SK-N-SH (cell line): Measurements from ENCODE around the gene PGGHG. TPM values are rescaled to one million over a fixed set of nuclear protein-coding genes. Genes with fewer than 3 reads are reported as not detected.

Experiments
- CTCF ChIA-PET: fragments of 300-600, 350-600 bp; formaldehyde crosslinking; extraction: SDS; loops from one replicate; lab custom pipeline; 2021; lab: Yijun Ruan, JAX
- POLR2A ChIA-PET: fragments of 350-600 bp; sonication (Branson Sonifier 250); formaldehyde crosslinking; extraction: SDS; loops from one replicate; lab custom pipeline; 2020; ENCODE audit warnings: antibody characterized with exemption, inconsistent platforms; lab: Yijun Ruan, JAX
- DNase-seq: peaks from one replicate; pipeline ENCODE4 v3.0.0; 2012
- H2AFZ ChIP-seq: fragments of 200-600 bp; sonication (generic); 2 replicates; pipeline ENCODE4 v1.8.1; 2016; ENCODE audit warnings: antibody characterized with exemption, mild to moderate bottlenecking, low read depth
- H3F3A ChIP-seq: fragments of 200-600 bp; sonication (generic); replicated peaks from 2 replicates; pipeline ENCODE3; 2016; ENCODE audit warnings: antibody characterized with exemption, mild to moderate bottlenecking; ENCODE audit not compliant: insufficient read depth
- H3K27ac ChIP-seq, 2 experiments: fragments of 200-500 bp in 1 of 2; fragments of 200-600 bp in 1 of 2; sonication (Bioruptor generic) in 1 of 2; sonication (generic), shearing (Covaris generic) in 1 of 2; 2 replicates each; pipeline versions ENCODE4 v1.5.1 to v1.6.1; 2014 to 2016; ENCODE audit warnings: low read depth in 2 of 2, inconsistent platforms in 1 of 2, low read length in 1 of 2, mild to moderate bottlenecking in 1 of 2, mixed read lengths in 1 of 2
- H3K27me3 ChIP-seq: fragments of 200-600 bp; sonication (generic), shearing (Covaris generic); 2 replicates; pipeline ENCODE4 v1.6.1; 2016; ENCODE audit warnings: mixed run types; ENCODE audit not compliant: insufficient read depth
- H3K36me3 ChIP-seq, 2 experiments: fragments of 200-500 bp in 1 of 2; fragments of 200-600 bp in 1 of 2; sonication (Bioruptor generic) in 1 of 2; sonication (generic) in 1 of 2; replicated peaks in 1 of 2; 2 replicates each; pipeline versions ENCODE3 to v1.5.1; 2014 to 2016; ENCODE audit warnings: low read length in 1 of 2, mild to moderate bottlenecking in 1 of 2; ENCODE audit not compliant: insufficient read depth in 2 of 2, control insufficient read depth in 1 of 2
- H3K4me1 ChIP-seq, 2 experiments: fragments of 200-500 bp in 1 of 2; fragments of 200-600 bp in 1 of 2; sonication (Bioruptor generic) in 1 of 2; sonication (generic), shearing (Covaris generic) in 1 of 2; 2 replicates each; pipeline versions ENCODE4 v1.5.1 to v1.6.1; 2014 to 2016; ENCODE audit warnings: low read depth in 1 of 2, low read length in 1 of 2, mixed run types in 1 of 2; ENCODE audit not compliant: insufficient read depth in 2 of 2, control insufficient read depth in 1 of 2
- H3K4me2 ChIP-seq: fragments of 200-600 bp; sonication (generic), shearing (Covaris generic); 2 replicates; pipeline ENCODE4 v1.6.1; 2017; ENCODE audit warnings: mixed run types
- H3K4me3 ChIP-seq, 2 experiments: fragments of 200-500 bp in 1 of 2; fragments of 200-600 bp in 1 of 2; sonication (Bioruptor generic) in 1 of 2; sonication (generic), shearing (Covaris generic) in 1 of 2; 2 replicates each; pipeline versions ENCODE4 v1.5.1 to v1.8.1; 2014 to 2016; ENCODE audit warnings: low read depth in 2 of 2, inconsistent platforms in 1 of 2, low read length in 1 of 2, mild to moderate bottlenecking in 1 of 2, mixed read lengths in 1 of 2, moderate library complexity in 1 of 2
- H3K79me2 ChIP-seq: fragments of 200-600 bp; sonication (generic); 2 replicates; pipeline ENCODE4 v1.8.1; 2017; ENCODE audit warnings: mild to moderate bottlenecking; ENCODE audit not compliant: insufficient read depth
- H3K9ac ChIP-seq: fragments of 200-600 bp; sonication (generic); 2 replicates; pipeline ENCODE4 v1.6.1; 2017; ENCODE audit warnings: mixed run types
- H3K9me2 ChIP-seq: fragments of 200-600 bp; sonication (generic); 2 replicates; pipeline ENCODE4 v1.6.1; 2017; ENCODE audit warnings: mixed run types
- H3K9me3 ChIP-seq: fragments of 200-600 bp; sonication (generic); 2 replicates; pipeline ENCODE4 v1.6.1; 2017; ENCODE audit warnings: mixed run types, mild to moderate bottlenecking, moderate library complexity
- H4K20me1 ChIP-seq: fragments of 200-600 bp; sonication (generic); 2 replicates; pipeline ENCODE4 v1.6.1; 2017; ENCODE audit warnings: mild to moderate bottlenecking, mixed run types; ENCODE audit not compliant: insufficient read depth
- CHD2 ChIP-seq: fragments of 150-350 bp; IDR thresholded peaks from 2 replicates; pipeline ENCODE4 v1.6.1; 2018; ENCODE audit warnings: low read length; ENCODE audit not compliant: partially characterized antibody
- CTCF ChIP-seq: fragments of 200-600 bp; sonication (generic); IDR thresholded peaks from 2 replicates; pipeline ENCODE4 v1.6.1; 2017; ENCODE audit warnings: antibody characterized with exemption, mild to moderate bottlenecking, moderate library complexity
- ELF1 ChIP-seq: IDR thresholded peaks from 2 replicates; pipeline ENCODE4 v1.4.0; 2012
- FOXJ3 ChIP-seq: sonication (generic); formaldehyde crosslinking; IDR thresholded peaks from 2 replicates; pipeline ENCODE4 v1.5.1; 2020; ENCODE audit warnings: mild to moderate bottlenecking, missing genetic modification reagents
- FOXM1 ChIP-seq: IDR thresholded peaks from 2 replicates; pipeline ENCODE4 v1.4.0; 2012; ENCODE audit warnings: low read depth, mild to moderate bottlenecking
- GABPA ChIP-seq: IDR thresholded peaks from 2 replicates; pipeline ENCODE4 v1.4.0; 2012; ENCODE audit warnings: low read depth, mild to moderate bottlenecking
- IRF3 ChIP-seq: fragments of 150-350 bp; IDR thresholded peaks from 2 replicates; pipeline ENCODE4 v1.6.1; 2016; ENCODE audit warnings: mild to moderate bottlenecking, low read depth, low read length
- MAX ChIP-seq: IDR thresholded peaks from 2 replicates; pipeline ENCODE4 v1.4.0; 2012; ENCODE audit warnings: low read depth
- MXI1 ChIP-seq: IDR thresholded peaks from 2 replicates; pipeline ENCODE4 v1.6.1; 2012; ENCODE audit warnings: mild to moderate bottlenecking, low read depth, low read length, improper control_type of control experiment
- NFIC ChIP-seq: IDR thresholded peaks from 2 replicates; pipeline ENCODE4 v1.4.0; 2012; ENCODE audit warnings: borderline replicate concordance
- POLR2AphosphoS5 ChIP-seq: IDR thresholded peaks from 2 replicates; pipeline ENCODE4 v1.6.1; 2012; ENCODE audit warnings: low read depth, low read length
- RAD21 ChIP-seq: IDR thresholded peaks from 2 replicates; pipeline ENCODE4 v1.6.1; 2012; ENCODE audit warnings: mild to moderate bottlenecking, low read length
- RCOR1 ChIP-seq: fragments of 150-350 bp; IDR thresholded peaks from 2 replicates; pipeline ENCODE4 v1.6.1; 2017; ENCODE audit warnings: antibody characterized with exemption, low read length
- RFX5 ChIP-seq: IDR thresholded peaks from 2 replicates; pipeline ENCODE4 v1.6.1; 2012; ENCODE audit warnings: mild to moderate bottlenecking, improper control_type of control experiment, low read length
- RXRA ChIP-seq: IDR thresholded peaks from 2 replicates; pipeline ENCODE4 v1.4.0; 2012; ENCODE audit warnings: low read depth, mild to moderate bottlenecking, borderline replicate concordance
- SMC3 ChIP-seq: IDR thresholded peaks from 2 replicates; pipeline ENCODE4 v1.6.1; 2012; ENCODE audit warnings: low read depth, low read length, improper control_type of control experiment
- TAF1 ChIP-seq: IDR thresholded peaks from 2 replicates; pipeline ENCODE4 v1.6.1; 2012; ENCODE audit warnings: low read depth, mild to moderate bottlenecking, low read length, moderate library complexity, borderline replicate concordance
- TCF12 ChIP-seq: IDR thresholded peaks from 2 replicates; pipeline ENCODE4 v1.4.0; 2012
- WGBS: methylation state at CpG from one replicate; pipeline ENCODE4 v1.1.6; 2017; ENCODE audit warnings: low lambda C conversion rate; 5-methylcytosine and 5-hydroxymethylcytosine counted together
- polyA plus RNA-seq, 3 experiments: library from polyadenylated mRNA; depleted of rRNA; stranded (reverse); fragments of >200 nt; gene quantifications; 2 replicates each; pipeline ENCODE4 v1.2.3, GENCODE V29; 2012

PGGHG gene
- polyA plus RNA-seq, 1 of the 3 experiments (the other 2 are of a cell fraction): 19.9 TPM

GRCh38 chr11:253886-254270, 35.0 kb upstream of the PGGHG start:
- H3K9me2 ChIP-seq: no peaks in the 10 kb centered on the region
- ChIA-PET POLR2A (interaction anchor here (0.6 kb wide), 1 partner anchor 338 kb away, joined by 3 read pairs; no protein-coding TSS in a partner anchor), CTCF (interaction anchor here (1.2 to 1.7 kb wide), 2 partner anchors 9 to 102 kb away, joined by 3 to 4 read pairs; no protein-coding TSS in a partner anchor)
- H3K27me3 ChIP-seq: no peaks in the 10 kb centered on the region
- H3K4me3 ChIP-seq: no peak overlapping the region
- 85% methylated on average over 5 of the region's 5 CpGs for WGBS
- no peak overlapping the region for H3K27ac ChIP-seq
- H3K36me3 ChIP-seq: peaks cover 19 to 45% of the 10 kb centered on the region in 2 experiments
- H3K9me3 ChIP-seq: no peaks in the 10 kb centered on the region
- H3K4me1 ChIP-seq: no peaks in the 10 kb centered on the region
- H2AFZ ChIP-seq: no peak overlapping the region
- no peaks in the 10 kb centered on the region for H4K20me1 ChIP-seq
- no peak for DNase-seq
- no peaks in the 10 kb centered on the region for H3K79me2 ChIP-seq
- peaks cover 14% of the 10 kb centered on the region for H3F3A ChIP-seq
- no peak overlapping the region for H3K9ac ChIP-seq
- no peak for TF ChIP-seq FOXM1
- no peak for TF ChIP-seq SMC3
- no peak for TF ChIP-seq RAD21
- TF ChIP-seq CTCF: no peak
- TF ChIP-seq ELF1: no peak
- TF ChIP-seq NFIC: no peak
- no peak for TF ChIP-seq TAF1
- TF ChIP-seq MAX: no peak
- TF ChIP-seq MXI1: no peak
- TF ChIP-seq POLR2AphosphoS5: no peak
- no peak for TF ChIP-seq TCF12
- TF ChIP-seq IRF3: no peak
- no peak for TF ChIP-seq GABPA
- no peak for TF ChIP-seq CHD2
- no peak for TF ChIP-seq RCOR1
- TF ChIP-seq RXRA: no peak
- no peak for TF ChIP-seq FOXJ3 (CRISPR knock-in tag)
- TF ChIP-seq RFX5: no peak
- no peak overlapping the region for H3K4me2 ChIP-seq
